ENCODE data around the gene ARSJ.

Gene ARSJ

GRCh38 chr4:113955948-113956347, 23.5 kb downstream of the ARSJ start:
- TF ChIP-seq CTCF (IDR thresholded peaks at IDR 0.05; ENCODE audit: insufficient read depth, low read length, poor library complexity, severe bottlenecking), result no peak
- Histone ChIP-seq H3K27me3 (replicated peaks; ENCODE audit: control insufficient read depth, insufficient read depth, low read length) (no peaks in the 10 kb centered on the region), H3K36me3 (ENCODE audit: control insufficient read depth, insufficient read depth, low read length) (no peaks in the 10 kb centered on the region), H3K4me3 (replicated peaks; ENCODE audit: low read depth, low read length) (no peak overlapping the region)
- DNase-seq (ENCODE audit: extremely low read depth, insufficient read length), result no peak

DNA sequence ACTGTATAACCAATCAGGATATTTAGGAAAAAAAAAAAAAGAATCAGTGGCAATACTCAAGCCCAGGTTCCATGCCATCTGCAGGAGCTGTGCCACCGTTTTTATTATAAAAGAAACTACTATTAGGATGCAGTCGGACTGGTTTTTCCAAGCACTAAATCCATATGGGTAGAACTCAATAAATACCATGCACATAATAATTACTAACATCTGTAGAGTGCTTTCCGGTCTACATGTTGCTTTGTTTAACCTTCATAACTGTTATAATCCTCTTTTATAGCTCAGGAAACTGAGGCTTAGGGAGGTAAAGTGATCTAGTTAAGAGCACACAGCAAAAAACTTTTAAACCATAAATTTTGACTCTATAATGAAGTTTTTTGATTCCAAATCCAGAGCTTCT, 24.0 kb downstream of the ARSJ start:
- H3K4me3 ChIP-seq (replicated peaks; ENCODE audit: low read depth, low read length), result no peak overlapping the region
- no peak for TF ChIP-seq CTCF (IDR thresholded peaks at IDR 0.05; ENCODE audit: insufficient read depth, low read length, poor library complexity, severe bottlenecking)
- H3K36me3 ChIP-seq (ENCODE audit: control insufficient read depth, insufficient read depth, low read length), result no peaks in the 10 kb centered on the region
- no peak for DNase-seq (ENCODE audit: extremely low read depth, insufficient read length)
- H3K27me3 ChIP-seq (replicated peaks; ENCODE audit: control insufficient read depth, insufficient read depth, low read length), result no peaks in the 10 kb centered on the region

DNA sequence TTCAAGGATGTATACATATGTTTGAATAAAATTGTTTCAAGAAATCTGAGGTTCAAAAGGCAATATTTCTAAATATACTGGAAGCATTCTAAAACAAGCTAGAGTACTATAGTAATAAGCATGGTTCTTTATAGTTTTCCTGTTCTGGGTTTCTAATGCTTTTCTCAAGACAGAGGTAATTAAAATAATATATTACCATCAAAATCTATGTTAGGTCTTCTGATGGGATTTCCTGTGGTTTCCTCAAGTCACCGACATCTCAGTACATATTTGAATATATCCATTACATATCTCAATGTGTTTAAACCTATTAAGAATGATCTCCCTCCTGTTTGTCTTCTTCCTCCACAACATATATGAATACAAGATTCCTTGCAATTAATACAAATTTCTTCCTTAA, 25.6 kb downstream of the ARSJ start:
- Histone ChIP-seq H3K36me3 (ENCODE audit: control insufficient read depth, insufficient read depth, low read length) (no peaks in the 10 kb centered on the region), H3K27me3 (replicated peaks; ENCODE audit: control insufficient read depth, insufficient read depth, low read length) (no peaks in the 10 kb centered on the region)

GRCh38 chr4:113952452-113953029, 26.9 kb downstream of the ARSJ start:
- Histone ChIP-seq H3K4me3 (replicated peaks; ENCODE audit: low read depth, low read length) (no peak overlapping the region), H3K27me3 (replicated peaks; ENCODE audit: control insufficient read depth, insufficient read depth, low read length) (no peaks in the 10 kb centered on the region), H3K36me3 (ENCODE audit: control insufficient read depth, insufficient read depth, low read length) (no peaks in the 10 kb centered on the region)
- DNase-seq (ENCODE audit: extremely low read depth, insufficient read length), result peak; percentile 15
- TF ChIP-seq CTCF (IDR thresholded peaks at IDR 0.05; ENCODE audit: insufficient read depth, low read length, poor library complexity, severe bottlenecking), result peak; percentile 81

More for the DNA sequence above, 25.6 kb downstream of the ARSJ start:
- no peak for DNase-seq (ENCODE audit: extremely low read depth, insufficient read length)
- TF ChIP-seq CTCF (IDR thresholded peaks at IDR 0.05; ENCODE audit: insufficient read depth, low read length, poor library complexity, severe bottlenecking), result no peak
- no peak overlapping the region for H3K4me3 ChIP-seq (replicated peaks; ENCODE audit: low read depth, low read length)

GRCh38 chr4:113951263-113951662, 28.2 kb downstream of the ARSJ start:
- no peak for DNase-seq (ENCODE audit: extremely low read depth, insufficient read length)

More at GRCh38 chr4:113951263-113951662, 28.2 kb downstream of the ARSJ start:
- no peak for TF ChIP-seq CTCF (IDR thresholded peaks at IDR 0.05; ENCODE audit: insufficient read depth, low read length, poor library complexity, severe bottlenecking)
- Histone ChIP-seq H3K4me3 (replicated peaks; ENCODE audit: low read depth, low read length) (no peak overlapping the region), H3K27me3 (replicated peaks; ENCODE audit: control insufficient read depth, insufficient read depth, low read length) (no peaks in the 10 kb centered on the region), H3K36me3 (ENCODE audit: control insufficient read depth, insufficient read depth, low read length) (no peaks in the 10 kb centered on the region)
